ENCODE results near the gene TSPAN3. TPM values are rescaled to one million over a fixed set of nuclear protein-coding genes. Genes with fewer than 3 reads are reported as not detected.

TSPAN3 gene
- total and polyA plus RNA-seq, 2 donors (not counting 3 experiments of a cell fraction or from before 2014, with no cell fraction given), result 215 to 606 TPM

- no peak overlapping the region for H3K9ac ChIP-seq (replicated peaks; ENCODE audit: extremely low read depth, insufficient read depth, low read length)
- no peaks in the 10 kb centered on the region for H3K9me3 ChIP-seq (replicated peaks; ENCODE audit: control insufficient read depth, insufficient read depth, low read length)
- intact Hi-C loops (cut with micrococcal nuclease) (no loop called here), dilution Hi-C loops (cut with MboI; ENCODE audit: extremely low pct_ligation_motif_present, low sequenced_read_pairs) (no loop called here)
- TF ChIP-seq MYC (IDR thresholded peaks at IDR 0.05; ENCODE audit: low read depth, low read length), result no peak
- TF ChIP-seq EZH2 (IDR thresholded peaks at IDR 0.05; ENCODE audit: borderline replicate concordance, low read depth, low read length, severe bottlenecking), result no peak
- TF ChIP-seq, protein P1, sequence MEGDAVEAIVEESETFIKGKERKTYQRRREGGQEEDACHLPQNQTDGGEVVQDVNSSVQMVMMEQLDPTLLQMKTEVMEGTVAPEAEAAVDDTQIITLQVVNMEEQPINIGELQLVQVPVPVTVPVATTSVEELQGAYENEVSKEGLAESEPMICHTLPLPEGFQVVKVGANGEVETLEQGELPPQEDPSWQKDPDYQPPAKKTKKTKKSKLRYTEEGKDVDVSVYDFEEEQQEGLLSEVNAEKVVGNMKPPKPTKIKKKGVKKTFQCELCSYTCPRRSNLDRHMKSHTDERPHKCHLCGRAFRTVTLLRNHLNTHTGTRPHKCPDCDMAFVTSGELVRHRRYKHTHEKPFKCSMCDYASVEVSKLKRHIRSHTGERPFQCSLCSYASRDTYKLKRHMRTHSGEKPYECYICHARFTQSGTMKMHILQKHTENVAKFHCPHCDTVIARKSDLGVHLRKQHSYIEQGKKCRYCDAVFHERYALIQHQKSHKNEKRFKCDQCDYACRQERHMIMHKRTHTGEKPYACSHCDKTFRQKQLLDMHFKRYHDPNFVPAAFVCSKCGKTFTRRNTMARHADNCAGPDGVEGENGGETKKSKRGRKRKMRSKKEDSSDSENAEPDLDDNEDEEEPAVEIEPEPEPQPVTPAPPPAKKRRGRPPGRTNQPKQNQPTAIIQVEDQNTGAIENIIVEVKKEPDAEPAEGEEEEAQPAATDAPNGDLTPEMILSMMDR (IDR thresholded peaks at IDR 0.05; ENCODE audit: extremely low read depth in 1 of 2, insufficient read depth in 1 of 2, low read depth in 1 of 2, low read length in 2 of 2), result no peak
- TF ChIP-seq JUN (IDR thresholded peaks at IDR 0.05; ENCODE audit: borderline replicate concordance, insufficient read depth, insufficient read length, low read depth), result no peak
- peaks cover 1 to 2% of the 10 kb centered on the region in 2 experiments for H3K27me3 ChIP-seq (ENCODE audit: control insufficient read depth in 2 of 2, insufficient read depth in 2 of 2, low read length in 2 of 2)
- no peaks in the 10 kb centered on the region for H3K79me2 ChIP-seq (ENCODE audit: control insufficient read depth, insufficient read depth, low read length)
- no peaks in the 10 kb centered on the region for H3K4me1 ChIP-seq (ENCODE audit: control insufficient read depth, extremely low read depth, insufficient read depth, low read length)
- FAIRE-seq (no peak), DNase-seq (ENCODE audit: low read depth, low spot score) (no peak)
- no peaks in the 10 kb centered on the region for H3K36me3 ChIP-seq (ENCODE audit: control insufficient read depth in 2 of 2, extremely low read depth in 1 of 2, insufficient read depth in 2 of 2, low read length in 2 of 2)
- no peak overlapping the region for H3K27ac ChIP-seq (ENCODE audit: insufficient read depth, low read depth, low read length)
- BruUV-seq (replicated peaks), result no TSS peak
- H3K4me3 ChIP-seq (replicated peaks in 1 of 3; ENCODE audit: insufficient read depth in 1 of 3, low read depth in 1 of 3, low read length in 3 of 3), result no peak overlapping the region
- ChIA-PET POLR2A (interaction anchor here (0.5 kb wide), 1 partner anchor 18 kb away, joined by 3 read pairs; no protein-coding TSS in a partner anchor), CTCF (no interaction called here)
- no peaks in the 10 kb centered on the region for H4K20me1 ChIP-seq (replicated peaks; ENCODE audit: control insufficient read depth, extremely low read depth, insufficient read depth, low read length)
- H3K9me1 ChIP-seq (replicated peaks; ENCODE audit: control insufficient read depth, extremely low read depth, insufficient read depth, low read length), result no peaks in the 10 kb centered on the region
- H2AFZ ChIP-seq (ENCODE audit: low read depth, low read length), result no peak overlapping the region
- no peak overlapping the region for H3K4me2 ChIP-seq (ENCODE audit: insufficient read depth, low read length)
Observed at GRCh38 chr15:77004189-77004588, 66.7 kb downstream of the TSPAN3 start.

All from endothelial cell of umbilical vein (primary cell).